ENCODE measurements around the gene CHAC1.

DNA sequence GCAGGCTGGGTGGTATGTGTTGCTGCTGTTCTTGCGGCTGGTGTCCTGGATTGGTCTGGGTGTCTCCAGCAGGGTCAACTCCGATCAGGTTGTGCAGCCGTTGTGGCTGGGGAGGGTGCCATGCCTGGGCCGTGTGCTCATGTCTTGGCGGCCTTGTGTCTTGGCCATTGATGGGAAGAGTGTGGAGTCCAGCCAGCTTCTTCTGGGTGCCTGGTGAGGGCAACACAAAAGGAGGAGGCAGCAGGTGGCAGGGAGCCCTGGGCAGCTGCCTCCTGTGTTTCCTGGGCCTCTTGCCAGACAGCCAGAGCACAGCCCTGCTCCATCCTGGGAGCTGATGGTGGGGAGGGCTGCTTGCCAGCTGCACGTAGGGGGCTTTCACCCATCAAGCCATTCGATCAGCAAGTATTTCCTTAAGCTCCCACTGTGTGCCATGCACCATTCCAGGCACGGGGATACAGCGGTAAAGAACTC, 4.3 kb downstream of the CHAC1 start:
- TF ChIP-seq CTCF (conservative IDR thresholded peaks at IDR 0.05; ENCODE audit: low read length) (no peak), EZH2phosphoT487 (IDR thresholded peaks at IDR 0.05; ENCODE audit: borderline replicate concordance, low read depth, low read length) (no peak)

All from OCI-LY7 (cell line).